Measurements from ENCODE around the gene PDGFC. TPM values are rescaled to one million over a fixed set of nuclear protein-coding genes. Genes with fewer than 3 reads are reported as not detected.

PDGFC gene
- total RNA-seq, 1 experiment from 2014 or later = 9.8 TPM

DNA sequence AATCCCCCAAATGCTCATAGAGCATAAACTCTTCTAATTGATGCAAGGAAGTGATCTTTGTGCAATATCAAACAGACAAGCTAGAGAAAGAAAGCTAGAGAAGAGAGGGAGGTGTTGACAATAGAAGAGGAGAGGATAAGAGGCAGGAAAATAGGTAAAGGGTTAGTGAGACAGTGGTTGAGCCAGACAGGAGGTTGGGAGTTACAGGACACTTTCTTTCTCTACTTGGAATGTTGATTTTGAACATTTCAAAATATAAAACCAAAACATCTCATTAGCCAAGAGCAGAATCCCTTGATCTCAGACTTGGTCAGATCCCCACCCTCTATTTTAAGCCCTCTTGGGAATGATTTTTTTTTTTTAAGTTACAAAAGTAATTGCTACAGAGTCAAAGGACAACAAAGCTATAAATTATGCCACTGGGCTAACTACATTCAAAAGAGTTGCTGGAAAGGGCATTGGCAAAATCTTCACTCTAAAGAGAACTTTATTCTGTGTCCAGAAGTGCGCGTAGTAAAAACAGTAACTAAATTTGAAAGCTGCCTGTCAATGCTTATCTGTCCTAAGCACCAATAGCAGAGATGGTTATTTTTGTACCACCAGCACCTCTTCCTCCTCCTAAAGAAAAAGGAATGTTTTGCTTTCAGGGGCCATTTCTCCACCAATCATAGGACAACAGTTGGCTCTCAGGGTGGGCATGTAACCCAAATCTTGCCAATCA, 133.8 kb downstream of the PDGFC start (continued):
- TF ChIP-seq TCF7L2 (IDR thresholded peaks at IDR 0.05; ENCODE audit: borderline replicate concordance, extremely low read depth, insufficient read depth, insufficient read length) (no peak), JUND (IDR thresholded peaks at IDR 0.05) (no peak)

DNA sequence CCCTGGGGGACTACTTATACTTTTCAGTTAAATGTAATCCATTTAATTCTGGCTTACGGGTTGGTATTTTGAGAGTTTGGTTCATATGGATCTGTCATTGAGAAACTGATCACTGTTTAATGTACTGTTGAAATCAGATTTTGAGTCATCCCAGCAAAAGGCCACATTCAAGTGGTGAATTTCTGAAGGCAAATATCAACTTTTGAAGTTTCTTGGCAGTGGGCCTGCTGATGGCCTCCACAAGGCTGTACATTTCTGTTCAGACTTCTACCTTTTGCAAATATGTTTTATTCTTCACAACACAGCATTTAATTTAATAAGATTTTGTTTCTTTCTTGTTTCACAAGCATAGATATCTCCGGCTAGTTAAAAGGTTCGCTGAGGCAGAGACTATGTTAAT, 138.7 kb downstream of the PDGFC start:
- RAD21 ChIA-PET (ENCODE audit: low non-redundant PET in 1 of 2, low total read pairs in 2 of 2, uncharacterized antibody in 2 of 2, unreplicated experiment in 2 of 2) = no interaction called here
- Histone ChIP-seq H3K9ac (ENCODE audit: low read length) (no peak overlapping the region), H3K4me1 (ENCODE audit: control insufficient read depth in 1 of 2, insufficient read depth in 2 of 2, low read length in 2 of 2) (no peaks in the 10 kb centered on the region), H3K27me3 (ENCODE audit: insufficient read depth, low read length) (no peaks in the 10 kb centered on the region), H3K9me3 (ENCODE audit: control insufficient read depth in 1 of 2, insufficient read depth in 1 of 2, low read depth in 1 of 2, low read length in 2 of 2) (peaks cover 0 to 6% of the 10 kb centered on the region in 2 experiments; a peak in 1 of 4 replicates), H4K20me1 (ENCODE audit: insufficient read depth) (no peaks in the 10 kb centered on the region; the same call in 1 of the 2 replicates), H3K27ac (ENCODE audit: low read depth, low read length) (no peak overlapping the region), H3K9me2 (ENCODE audit: insufficient read depth) (no peaks in the 10 kb centered on the region), H3K4me3 (replicated peaks in 1 of 2; ENCODE audit: low read depth in 1 of 2, low read length in 2 of 2) (no peak overlapping the region), H2AFZ (ENCODE audit: low read depth, low read length, poor library complexity, severe bottlenecking) (no peak overlapping the region), H3K4me2 (ENCODE audit: low read length) (no peak overlapping the region), H3K36me3 (ENCODE audit: control insufficient read depth in 1 of 2, insufficient read depth in 2 of 2, low read length in 2 of 2) (no peaks in the 10 kb centered on the region), H3K79me2 (ENCODE audit: insufficient read depth, low read length) (no peaks in the 10 kb centered on the region)
- ATAC-seq (no peak), DNase-seq (ENCODE audit: low read depth, low spot score) (no peak)
- intact Hi-C loops (cut with micrococcal nuclease) = no loop called here
- no TSS peak for BruUV-seq (replicated peaks)
- CTCF ChIA-PET = no interaction called here
- POLR2A ChIA-PET = no interaction called here
- TF ChIP-seq POLR2AphosphoS5 (IDR thresholded peaks at IDR 0.05; ENCODE audit: low read depth, low read length) = no peak
- TF ChIP-seq, protein P1, sequence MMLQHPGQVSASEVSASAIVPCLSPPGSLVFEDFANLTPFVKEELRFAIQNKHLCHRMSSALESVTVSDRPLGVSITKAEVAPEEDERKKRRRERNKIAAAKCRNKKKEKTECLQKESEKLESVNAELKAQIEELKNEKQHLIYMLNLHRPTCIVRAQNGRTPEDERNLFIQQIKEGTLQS (IDR thresholded peaks at IDR 0.05) = no peak
- TF ChIP-seq EZH2 (IDR thresholded peaks at IDR 0.05) = no peak
- no peak for TF ChIP-seq POLR2A (IDR thresholded peaks at IDR 0.05; ENCODE audit: borderline replicate concordance, extremely low read depth, insufficient read depth, insufficient read length)
- TF ChIP-seq, protein P2, sequence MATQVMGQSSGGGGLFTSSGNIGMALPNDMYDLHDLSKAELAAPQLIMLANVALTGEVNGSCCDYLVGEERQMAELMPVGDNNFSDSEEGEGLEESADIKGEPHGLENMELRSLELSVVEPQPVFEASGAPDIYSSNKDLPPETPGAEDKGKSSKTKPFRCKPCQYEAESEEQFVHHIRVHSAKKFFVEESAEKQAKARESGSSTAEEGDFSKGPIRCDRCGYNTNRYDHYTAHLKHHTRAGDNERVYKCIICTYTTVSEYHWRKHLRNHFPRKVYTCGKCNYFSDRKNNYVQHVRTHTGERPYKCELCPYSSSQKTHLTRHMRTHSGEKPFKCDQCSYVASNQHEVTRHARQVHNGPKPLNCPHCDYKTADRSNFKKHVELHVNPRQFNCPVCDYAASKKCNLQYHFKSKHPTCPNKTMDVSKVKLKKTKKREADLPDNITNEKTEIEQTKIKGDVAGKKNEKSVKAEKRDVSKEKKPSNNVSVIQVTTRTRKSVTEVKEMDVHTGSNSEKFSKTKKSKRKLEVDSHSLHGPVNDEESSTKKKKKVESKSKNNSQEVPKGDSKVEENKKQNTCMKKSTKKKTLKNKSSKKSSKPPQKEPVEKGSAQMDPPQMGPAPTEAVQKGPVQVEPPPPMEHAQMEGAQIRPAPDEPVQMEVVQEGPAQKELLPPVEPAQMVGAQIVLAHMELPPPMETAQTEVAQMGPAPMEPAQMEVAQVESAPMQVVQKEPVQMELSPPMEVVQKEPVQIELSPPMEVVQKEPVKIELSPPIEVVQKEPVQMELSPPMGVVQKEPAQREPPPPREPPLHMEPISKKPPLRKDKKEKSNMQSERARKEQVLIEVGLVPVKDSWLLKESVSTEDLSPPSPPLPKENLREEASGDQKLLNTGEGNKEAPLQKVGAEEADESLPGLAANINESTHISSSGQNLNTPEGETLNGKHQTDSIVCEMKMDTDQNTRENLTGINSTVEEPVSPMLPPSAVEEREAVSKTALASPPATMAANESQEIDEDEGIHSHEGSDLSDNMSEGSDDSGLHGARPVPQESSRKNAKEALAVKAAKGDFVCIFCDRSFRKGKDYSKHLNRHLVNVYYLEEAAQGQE (IDR thresholded peaks at IDR 0.05; ENCODE audit: low read depth) = no peak
- TF ChIP-seq YY1 (IDR thresholded peaks at IDR 0.05; ENCODE audit: extremely low read depth, insufficient replicate concordance, low read depth, low read length) = no peak
- no peak for TF ChIP-seq JUND (IDR thresholded peaks at IDR 0.05)
- TF ChIP-seq EGR1 (IDR thresholded peaks at IDR 0.05; ENCODE audit: low read depth) = no peak
- TF ChIP-seq, protein P3, sequence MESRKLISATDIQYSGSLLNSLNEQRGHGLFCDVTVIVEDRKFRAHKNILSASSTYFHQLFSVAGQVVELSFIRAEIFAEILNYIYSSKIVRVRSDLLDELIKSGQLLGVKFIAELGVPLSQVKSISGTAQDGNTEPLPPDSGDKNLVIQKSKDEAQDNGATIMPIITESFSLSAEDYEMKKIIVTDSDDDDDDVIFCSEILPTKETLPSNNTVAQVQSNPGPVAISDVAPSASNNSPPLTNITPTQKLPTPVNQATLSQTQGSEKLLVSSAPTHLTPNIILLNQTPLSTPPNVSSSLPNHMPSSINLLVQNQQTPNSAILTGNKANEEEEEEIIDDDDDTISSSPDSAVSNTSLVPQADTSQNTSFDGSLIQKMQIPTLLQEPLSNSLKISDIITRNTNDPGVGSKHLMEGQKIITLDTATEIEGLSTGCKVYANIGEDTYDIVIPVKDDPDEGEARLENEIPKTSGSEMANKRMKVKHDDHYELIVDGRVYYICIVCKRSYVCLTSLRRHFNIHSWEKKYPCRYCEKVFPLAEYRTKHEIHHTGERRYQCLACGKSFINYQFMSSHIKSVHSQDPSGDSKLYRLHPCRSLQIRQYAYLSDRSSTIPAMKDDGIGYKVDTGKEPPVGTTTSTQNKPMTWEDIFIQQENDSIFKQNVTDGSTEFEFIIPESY (IDR thresholded peaks at IDR 0.05; ENCODE audit: extremely low read depth, insufficient replicate concordance, low read length) = no peak
- TF ChIP-seq ZNF274 (IDR thresholded peaks at IDR 0.05; ENCODE audit: low read depth, low read length) = no peak
- no peak for TF ChIP-seq TCF7L2 (IDR thresholded peaks at IDR 0.05; ENCODE audit: borderline replicate concordance, extremely low read depth, insufficient read depth, insufficient read length)
- TF ChIP-seq, protein P4, sequence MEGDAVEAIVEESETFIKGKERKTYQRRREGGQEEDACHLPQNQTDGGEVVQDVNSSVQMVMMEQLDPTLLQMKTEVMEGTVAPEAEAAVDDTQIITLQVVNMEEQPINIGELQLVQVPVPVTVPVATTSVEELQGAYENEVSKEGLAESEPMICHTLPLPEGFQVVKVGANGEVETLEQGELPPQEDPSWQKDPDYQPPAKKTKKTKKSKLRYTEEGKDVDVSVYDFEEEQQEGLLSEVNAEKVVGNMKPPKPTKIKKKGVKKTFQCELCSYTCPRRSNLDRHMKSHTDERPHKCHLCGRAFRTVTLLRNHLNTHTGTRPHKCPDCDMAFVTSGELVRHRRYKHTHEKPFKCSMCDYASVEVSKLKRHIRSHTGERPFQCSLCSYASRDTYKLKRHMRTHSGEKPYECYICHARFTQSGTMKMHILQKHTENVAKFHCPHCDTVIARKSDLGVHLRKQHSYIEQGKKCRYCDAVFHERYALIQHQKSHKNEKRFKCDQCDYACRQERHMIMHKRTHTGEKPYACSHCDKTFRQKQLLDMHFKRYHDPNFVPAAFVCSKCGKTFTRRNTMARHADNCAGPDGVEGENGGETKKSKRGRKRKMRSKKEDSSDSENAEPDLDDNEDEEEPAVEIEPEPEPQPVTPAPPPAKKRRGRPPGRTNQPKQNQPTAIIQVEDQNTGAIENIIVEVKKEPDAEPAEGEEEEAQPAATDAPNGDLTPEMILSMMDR (IDR thresholded peaks at IDR 0.05 in 2 of 3, conservative IDR thresholded peaks at IDR 0.05 in 1 of 3; ENCODE audit: borderline replicate concordance in 1 of 3, insufficient read depth in 1 of 3, low read depth in 2 of 3, low read length in 2 of 3) = no peak
- TF ChIP-seq EZH2phosphoT487 (IDR thresholded peaks at IDR 0.05; ENCODE audit: borderline replicate concordance) = no peak
- TF ChIP-seq SRF (IDR thresholded peaks at IDR 0.05; ENCODE audit: low read depth) = no peak
- TF ChIP-seq, protein P5, sequence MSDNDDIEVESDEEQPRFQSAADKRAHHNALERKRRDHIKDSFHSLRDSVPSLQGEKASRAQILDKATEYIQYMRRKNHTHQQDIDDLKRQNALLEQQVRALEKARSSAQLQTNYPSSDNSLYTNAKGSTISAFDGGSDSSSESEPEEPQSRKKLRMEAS (IDR thresholded peaks at IDR 0.05) = no peak
